Mesenchymal stem cell (in vitro differentiated cells and primary cell): ENCODE results near the gene UIMC1.

Source experiments
- DNase-seq: peaks from one replicate; pipeline ENCODE4 v3.0.0-alpha.2; 2013
- H2AFZ ChIP-seq: one replicate; pipeline ENCODE4 v1.6.1; 2013; ENCODE audit warnings: low read depth, mild to moderate bottlenecking, control low read depth, inconsistent platforms, low read length, moderate library complexity
- H2AK5ac ChIP-seq: 2 replicates; pipeline ENCODE4 v1.6.1; 2013; ENCODE audit warnings: low read length, moderate library complexity, mild to moderate bottlenecking, inconsistent platforms; ENCODE audit not compliant: severe bottlenecking
- H2BK120ac ChIP-seq: one replicate; pipeline ENCODE4 v1.6.1; 2013; ENCODE audit warnings: low read depth, mild to moderate bottlenecking, inconsistent platforms, low read length, moderate library complexity
- H2BK12ac ChIP-seq, 2 experiments: one replicate each; pipeline ENCODE4 v1.6.1; 2013; ENCODE audit warnings: inconsistent platforms in 2 of 2, low read length in 2 of 2, mild to moderate bottlenecking in 2 of 2, moderate library complexity in 2 of 2, control low read depth in 1 of 2
- H2BK15ac ChIP-seq: one replicate; pipeline ENCODE4 v1.6.1; 2013; ENCODE audit warnings: mild to moderate bottlenecking, low read depth, inconsistent platforms; ENCODE audit not compliant: poor library complexity, severe bottlenecking
- H2BK5ac ChIP-seq: 2 replicates; pipeline ENCODE4 v1.6.1; 2013; ENCODE audit warnings: low read depth, mild to moderate bottlenecking, low read length, control low read depth, inconsistent platforms; ENCODE audit not compliant: poor library complexity, severe bottlenecking
- H3K14ac ChIP-seq, 2 experiments: one replicate each; pipeline ENCODE4 v1.6.1; 2013; ENCODE audit warnings: inconsistent platforms in 2 of 2, low read length in 2 of 2, control low read depth in 1 of 2, mild to moderate bottlenecking in 1 of 2, moderate library complexity in 1 of 2
- H3K18ac ChIP-seq, 2 experiments: one replicate each; pipeline ENCODE4 v1.6.1; 2013; ENCODE audit warnings: inconsistent platforms in 2 of 2, low read length in 2 of 2, control low read depth in 1 of 2, low read depth in 1 of 2, mild to moderate bottlenecking in 1 of 2
- H3K23ac ChIP-seq, 2 experiments: one replicate each; pipeline ENCODE4 v1.6.1; 2013; ENCODE audit warnings: inconsistent platforms in 2 of 2, low read length in 2 of 2, mild to moderate bottlenecking in 2 of 2, moderate library complexity in 2 of 2, control low read depth in 1 of 2
- H3K27ac ChIP-seq: 2 replicates; pipeline ENCODE4 v1.5.1; 2013; ENCODE audit warnings: mild to moderate bottlenecking, moderate library complexity, low read length, control low read depth, inconsistent platforms; ENCODE audit not compliant: poor library complexity, severe bottlenecking
- H3K27me3 ChIP-seq, 2 experiments: 2 replicates each; pipeline versions ENCODE4 v1.6.1 to v1.7.0; 2013; ENCODE audit warnings: low read length in 2 of 2, mild to moderate bottlenecking in 2 of 2, moderate library complexity in 2 of 2, control low read depth in 1 of 2, inconsistent platforms in 1 of 2; ENCODE audit not compliant: control insufficient read depth in 1 of 2, insufficient read depth in 1 of 2
- H3K36me3 ChIP-seq, 2 experiments: 2 replicates each; pipeline versions ENCODE4 v1.6.1 to v1.7.0; 2013; ENCODE audit warnings: low read length in 2 of 2, control low read depth in 1 of 2, inconsistent platforms in 1 of 2, low read depth in 1 of 2, mild to moderate bottlenecking in 1 of 2; ENCODE audit not compliant: insufficient read depth in 2 of 2, control insufficient read depth in 1 of 2
- H3K4ac ChIP-seq, 2 experiments: one replicate each; pipeline ENCODE4 v1.6.1; 2013; ENCODE audit warnings: inconsistent platforms in 2 of 2, low read length in 2 of 2, mild to moderate bottlenecking in 2 of 2, moderate library complexity in 2 of 2, control low read depth in 1 of 2, low read depth in 1 of 2
- H3K4me1 ChIP-seq: 2 replicates; pipeline ENCODE4 v1.6.1; 2013; ENCODE audit warnings: low read depth, low read length, control low read depth; ENCODE audit not compliant: control insufficient read depth, insufficient read depth
- H3K4me2 ChIP-seq: 2 replicates; pipeline ENCODE4 v1.6.1; 2013; ENCODE audit warnings: low read length, mild to moderate bottlenecking, inconsistent platforms; ENCODE audit not compliant: poor library complexity, severe bottlenecking
- H3K4me3 ChIP-seq, 2 experiments: 2 replicates each; pipeline versions ENCODE4 v1.5.1 to v1.7.0; 2013; ENCODE audit warnings: low read length in 2 of 2, mild to moderate bottlenecking in 2 of 2, control low read depth in 1 of 2, low read depth in 1 of 2; ENCODE audit not compliant: insufficient read depth in 1 of 2
- H3K79me1 ChIP-seq: replicated peaks from 2 replicates; pipeline ENCODE4 v1.6.1; 2013; ENCODE audit warnings: mild to moderate bottlenecking, control low read depth, low read length, inconsistent platforms; ENCODE audit not compliant: poor library complexity, severe bottlenecking
- H3K9ac ChIP-seq: 2 replicates; pipeline ENCODE4 v1.7.0; 2013; ENCODE audit warnings: mild to moderate bottlenecking, low read length, moderate library complexity
- H3K9me3 ChIP-seq: 2 replicates; pipeline ENCODE4 v1.7.0; 2013; ENCODE audit warnings: mild to moderate bottlenecking, low read length; ENCODE audit not compliant: control insufficient read depth
- H4K8ac ChIP-seq: one replicate; pipeline ENCODE4 v1.6.1; 2013; ENCODE audit warnings: inconsistent platforms, mild to moderate bottlenecking, low read length, moderate library complexity
- H4K91ac ChIP-seq: one replicate; pipeline ENCODE4 v1.6.1; 2013; ENCODE audit warnings: mild to moderate bottlenecking, low read length, inconsistent platforms
- WGBS: methylation state at CpG from one replicate; pipeline ENCODE4 v1.1.7; 2013; ENCODE audit warnings: mixed read lengths; 5-methylcytosine and 5-hydroxymethylcytosine counted together

Gene UIMC1

DNA sequence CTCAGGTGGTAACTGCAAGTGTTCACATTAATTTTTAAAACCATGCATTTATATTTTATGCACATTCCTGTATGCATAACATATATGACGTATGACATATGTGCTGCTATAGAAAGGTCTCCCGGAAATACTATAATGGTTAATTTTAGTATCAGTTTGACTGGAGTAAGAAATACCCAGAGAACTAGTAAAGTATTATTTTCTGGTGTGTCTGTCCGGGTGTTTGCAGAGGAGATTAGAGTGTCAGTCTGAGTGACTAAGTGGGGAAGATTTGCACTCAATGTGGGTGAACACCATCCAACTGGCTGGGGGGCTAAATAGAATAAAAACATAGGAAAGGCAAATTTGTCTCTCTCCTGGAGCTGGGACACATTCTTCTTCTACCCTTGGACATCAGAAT is 26.9 kb downstream of the UIMC1 start:
- Histone ChIP-seq H3K79me1 (peaks cover 19% of the 10 kb centered on the region), H2AFZ (no peak overlapping the region), H2BK12ac (no peak overlapping the region), H3K9ac (no peak overlapping the region), H3K27me3 (no peaks in the 10 kb centered on the region), H4K91ac (no peak overlapping the region), H3K9me3 (no peaks in the 10 kb centered on the region), H3K27ac (no peak overlapping the region), H3K4ac (no peak overlapping the region), H3K36me3 (peaks cover 30 to 53% of the 10 kb centered on the region in 2 experiments), H2BK120ac (no peak overlapping the region), H2BK5ac (no peak overlapping the region), H3K18ac (no peak overlapping the region), H3K14ac (no peak overlapping the region), H3K4me3 (no peak overlapping the region), H2AK5ac (no peak overlapping the region), H4K8ac (no peak overlapping the region), H2BK15ac (no peak overlapping the region), H3K4me2 (no peak overlapping the region), H3K23ac (no peak overlapping the region), H3K4me1 (peaks cover 1% of the 10 kb centered on the region)
- DNase-seq = no peak
- WGBS = 99% methylated on average over 3 of the region's 3 CpGs

DNA sequence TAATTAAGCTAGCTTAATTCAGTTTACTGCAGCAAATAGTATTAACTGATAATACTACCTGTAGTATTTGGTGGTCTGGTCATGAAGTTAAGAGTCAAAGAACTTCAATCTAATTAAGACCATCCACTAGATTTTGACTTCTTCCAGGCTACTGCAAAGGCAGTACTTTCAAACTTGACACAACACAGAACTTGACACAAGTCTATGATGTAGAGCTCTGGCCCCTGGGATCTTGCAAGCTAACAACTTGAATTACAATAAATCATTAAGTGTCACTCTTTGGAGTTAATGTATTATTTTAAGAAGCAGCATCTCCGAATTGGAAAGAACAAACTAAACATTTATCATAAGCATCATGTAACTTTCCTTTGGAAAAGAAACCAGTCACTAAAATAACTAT is 40.9 kb downstream of the UIMC1 start:
- Histone ChIP-seq H2BK15ac (no peak overlapping the region), H3K9me3 (no peaks in the 10 kb centered on the region), H3K18ac (no peak overlapping the region), H3K36me3 (peaks cover 14 to 46% of the 10 kb centered on the region in 2 experiments), H2AFZ (no peak overlapping the region), H3K9ac (no peak overlapping the region), H3K14ac (no peak overlapping the region), H3K4me2 (no peak overlapping the region), H2BK120ac (no peak overlapping the region), H2AK5ac (no peak overlapping the region), H3K27ac (no peak overlapping the region), H4K91ac (no peak overlapping the region), H3K27me3 (no peaks in the 10 kb centered on the region), H2BK12ac (no peak overlapping the region), H3K23ac (no peak overlapping the region), H3K4me1 (peaks cover 1% of the 10 kb centered on the region), H4K8ac (no peak overlapping the region), H3K79me1 (peaks cover 12% of the 10 kb centered on the region), H3K4me3 (no peak overlapping the region), H3K4ac (no peak overlapping the region), H2BK5ac (no peak overlapping the region)
- peak; percentile 37 for DNase-seq
- 0% methylated on average over 1 of the region's 1 CpG for WGBS

DNA sequence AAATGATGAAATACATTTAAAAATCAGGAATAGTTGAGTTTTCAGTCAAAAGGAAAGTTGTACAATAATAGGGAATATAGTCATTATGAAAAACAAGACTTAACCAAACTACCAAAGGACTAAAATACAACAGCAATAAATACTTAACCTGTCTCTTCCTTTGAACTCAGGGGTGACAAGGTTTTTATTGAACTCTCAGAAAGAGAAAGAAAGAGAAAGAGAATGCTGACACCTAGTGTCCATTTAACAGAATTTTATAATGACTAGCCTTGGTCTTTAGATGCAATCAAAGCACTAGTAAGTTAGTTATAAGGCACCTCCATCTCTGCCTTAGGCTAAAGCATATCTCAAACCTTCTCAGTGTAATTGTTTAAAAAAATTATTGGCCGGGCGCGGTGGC is 47.5 kb downstream of the UIMC1 start:
- H2BK12ac ChIP-seq = no peak overlapping the region
- WGBS = 100% methylated on average over 3 of the region's 3 CpGs
- H2AK5ac ChIP-seq = no peak overlapping the region
- peak; percentile 60 for DNase-seq
- H3K27ac ChIP-seq = no peak overlapping the region
- H2BK120ac ChIP-seq = no peak overlapping the region
- H3K4me3 ChIP-seq = no peak overlapping the region
- H2AFZ ChIP-seq = no peak overlapping the region
- H2BK15ac ChIP-seq = no peak overlapping the region
- no peak overlapping the region for H3K4me2 ChIP-seq
- no peak overlapping the region for H3K14ac ChIP-seq
- no peak overlapping the region for H3K4ac ChIP-seq
- peaks cover 0 to 36% of the 10 kb centered on the region in 2 experiments for H3K36me3 ChIP-seq
- H3K9me3 ChIP-seq = no peaks in the 10 kb centered on the region
- no peaks in the 10 kb centered on the region for H3K4me1 ChIP-seq
- peaks cover 9% of the 10 kb centered on the region for H3K79me1 ChIP-seq
- H3K23ac ChIP-seq = no peak overlapping the region
- no peak overlapping the region for H4K8ac ChIP-seq
- no peak overlapping the region for H3K9ac ChIP-seq
- no peaks in the 10 kb centered on the region for H3K27me3 ChIP-seq
- H3K18ac ChIP-seq = no peak overlapping the region
- H4K91ac ChIP-seq = no peak overlapping the region
- no peak overlapping the region for H2BK5ac ChIP-seq

DNA sequence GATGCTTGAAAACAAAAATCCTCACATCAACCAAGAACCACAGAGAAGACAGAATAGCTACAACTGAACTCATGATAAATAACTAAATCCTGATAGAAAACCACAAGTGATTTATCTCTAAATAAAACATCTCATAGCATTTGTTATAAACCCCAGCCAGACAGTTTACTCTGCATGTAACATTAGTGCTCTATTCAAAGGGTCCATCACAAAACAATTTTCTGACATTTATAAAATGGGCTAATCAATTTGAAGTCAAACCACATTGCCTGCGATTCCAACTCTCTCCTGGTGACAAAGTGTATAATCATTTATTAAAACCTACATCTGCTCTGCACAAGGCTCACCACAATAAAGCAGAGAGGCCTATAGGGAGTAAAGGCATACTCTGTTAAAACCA is 49.8 kb downstream of the UIMC1 start:
- no peak overlapping the region for H4K91ac ChIP-seq
- H3K14ac ChIP-seq = no peak overlapping the region
- no peak overlapping the region for H2BK12ac ChIP-seq
- no peak overlapping the region for H2BK5ac ChIP-seq
- H3K79me1 ChIP-seq = peaks cover 13% of the 10 kb centered on the region
- no peaks in the 10 kb centered on the region for H3K9me3 ChIP-seq
- H2BK15ac ChIP-seq = no peak overlapping the region
- H3K18ac ChIP-seq = no peak overlapping the region
- no peak overlapping the region for H3K9ac ChIP-seq
- no peak overlapping the region for H2AFZ ChIP-seq
- H2BK120ac ChIP-seq = no peak overlapping the region
- no peak overlapping the region for H3K4me3 ChIP-seq
- peaks cover 0 to 57% of the 10 kb centered on the region in 2 experiments for H3K36me3 ChIP-seq
- no peaks in the 10 kb centered on the region for H3K4me1 ChIP-seq
- H2AK5ac ChIP-seq = no peak overlapping the region
- H3K23ac ChIP-seq = no peak overlapping the region
- H3K4ac ChIP-seq = no peak overlapping the region
- no peaks in the 10 kb centered on the region for H3K27me3 ChIP-seq
- no peak overlapping the region for H3K4me2 ChIP-seq
- no peak for DNase-seq
- no peak overlapping the region for H4K8ac ChIP-seq
- 96% methylated on average over 1 of the region's 1 CpG for WGBS
- no peak overlapping the region for H3K27ac ChIP-seq
